ENCODE data around the gene PAK5.

The PAK5 gene

GRCh38 chr20:9516234-9516871, 322.5 kb downstream of the PAK5 start:
- no peak for DNase-seq

- DNase-seq, result no peak
Measured at GRCh38 chr20:9515741-9516233, 323.1 kb downstream of the PAK5 start.

- DNase-seq, result no peak
Measured at GRCh38 chr20:9515214-9515585, 323.7 kb downstream of the PAK5 start.

GRCh38 chr20:9514461-9515213, 324.2 kb downstream of the PAK5 start, which contains the start of gene LAMP5:
LAMP5 (plus strand) TSS chr20:9514590; CDS start chr20:9514853, 263 bp downstream.
- peak; percentile 1 for DNase-seq

GRCh38 chr20:9514072-9514460, 324.8 kb downstream of the PAK5 start:
- DNase-seq, result no peak

- DNase-seq, result no peak
Measured at GRCh38 chr20:9510911-9511310, 328.0 kb downstream of the PAK5 start.

- no peak for DNase-seq
Measured at GRCh38 chr20:9509246-9509645, 329.6 kb downstream of the PAK5 start.

GRCh38 chr20:9508696-9509178, 330.1 kb downstream of the PAK5 start:
- no peak for DNase-seq

GRCh38 chr20:9508240-9508661, 330.6 kb downstream of the PAK5 start:
- DNase-seq, result no peak

- DNase-seq, result no peak
Measured at GRCh38 chr20:9507544-9508239, 331.2 kb downstream of the PAK5 start.

GRCh38 chr20:9506964-9507369, 331.9 kb downstream of the PAK5 start:
- DNase-seq, result no peak

GRCh38 chr20:9506280-9506821, 332.5 kb downstream of the PAK5 start:
- DNase-seq, result no peak

GRCh38 chr20:9503526-9504245, 335.2 kb downstream of the PAK5 start:
- no peak for DNase-seq

- DNase-seq, result no peak
Measured at GRCh38 chr20:9501473-9501872, 337.4 kb downstream of the PAK5 start.

- no peak for DNase-seq
Measured at GRCh38 chr20:9500121-9500520, 338.8 kb downstream of the PAK5 start.

- DNase-seq, result no peak
Measured at GRCh38 chr20:9499126-9499899, 339.6 kb downstream of the PAK5 start.

- no peak for DNase-seq
Measured at GRCh38 chr20:9498322-9498721, 340.6 kb downstream of the PAK5 start.

- no peak for DNase-seq
Measured at GRCh38 chr20:9496155-9496554, 342.7 kb downstream of the PAK5 start.

- no peak for DNase-seq
Measured at GRCh38 chr20:9495701-9496100, 343.2 kb downstream of the PAK5 start.

- DNase-seq, result no peak
Measured at GRCh38 chr20:9493803-9494202, 345.1 kb downstream of the PAK5 start.

GRCh38 chr20:9492067-9492466, 346.8 kb downstream of the PAK5 start:
- no peak for DNase-seq

GRCh38 chr20:9491324-9491723, 347.6 kb downstream of the PAK5 start:
- no peak for DNase-seq
